ENCODE measurements around the gene CTNNA1. TPM values are rescaled to one million over a fixed set of nuclear protein-coding genes. Genes with fewer than 3 reads are reported as not detected.

The CTNNA1 gene
- total and polyA plus RNA-seq, 2 experiments from 2014 or later = 194 to 393 TPM

- H3K4me2 ChIP-seq (ENCODE audit: unreplicated experiment) = peak overlapping the region; percentile 33
- H3K9me3 ChIP-seq (ENCODE audit: low read depth) = no peaks in the 10 kb centered on the region
- peaks cover 34% of the 10 kb centered on the region for H3K4me1 ChIP-seq (ENCODE audit: insufficient read depth)
- H3K79me2 ChIP-seq (ENCODE audit: insufficient read depth) = peaks cover 100% of the 10 kb centered on the region
- no peak for TF ChIP-seq EZH2 (IDR thresholded peaks at IDR 0.05; ENCODE audit: insufficient read depth, poor library complexity, severe bottlenecking)
- TF ChIP-seq EZH2phosphoT487 (IDR thresholded peaks at IDR 0.05; ENCODE audit: insufficient read depth, low read depth) = no peak
- WGBS, 2 experiments (ENCODE audit: low coverage in 1 of 2, low lambda C conversion rate in 2 of 2, missing lambda C conversion rate in 2 of 2) = 21% methylated on average over 1 of the region's 1 CpG
- no peak overlapping the region for H3K4me3 ChIP-seq
- in situ Hi-C loops (cut with MboI) = no loop called here
- H3K9ac ChIP-seq = no peak overlapping the region
- peaks cover 22% of the 10 kb centered on the region; the same call in 1 of the 2 replicates for H3F3A ChIP-seq (ENCODE audit: insufficient read depth)
- H2AFZ ChIP-seq = no peak overlapping the region
- 0 out of 2 replicates have a peak overlapping the region, but pooled peaks have one; percentile 6 for H3K27ac ChIP-seq
- peaks cover 21% of the 10 kb centered on the region; the same call in 1 of the 2 replicates for H4K20me1 ChIP-seq (ENCODE audit: insufficient read depth)
- no peaks in the 10 kb centered on the region for H3K27me3 ChIP-seq (replicated peaks; ENCODE audit: insufficient read depth)
- peak; percentile 20 for DNase-seq
- no peaks in the 10 kb centered on the region for H3K9me2 ChIP-seq (ENCODE audit: insufficient read depth)
- H3K36me3 ChIP-seq (ENCODE audit: low read depth) = peaks cover 15% of the 10 kb centered on the region; the same call in 1 of the 2 replicates
Measured at GRCh38 chr5:138762110-138762509, 8.9 kb downstream of the CTNNA1 start.

GRCh38 chr5:138763037-138763778 lies 10.0 kb downstream of the CTNNA1 start:
- WGBS, 2 experiments (ENCODE audit: low coverage in 1 of 2, low lambda C conversion rate in 2 of 2, missing lambda C conversion rate in 2 of 2) = 95 to 97% methylated on average over 3 of the region's 3 CpGs
- Histone ChIP-seq H4K20me1 (ENCODE audit: insufficient read depth) (peaks cover 32% of the 10 kb centered on the region), H3K27me3 (replicated peaks; ENCODE audit: insufficient read depth) (no peaks in the 10 kb centered on the region), H3F3A (ENCODE audit: insufficient read depth) (peaks cover 22% of the 10 kb centered on the region; the same call in 1 of the 2 replicates), H3K4me1 (ENCODE audit: insufficient read depth) (peaks cover 31% of the 10 kb centered on the region), H3K4me2 (ENCODE audit: unreplicated experiment) (peak overlapping the region; percentile 1), H3K9me2 (ENCODE audit: insufficient read depth) (no peaks in the 10 kb centered on the region), H3K36me3 (ENCODE audit: low read depth) (peaks cover 14% of the 10 kb centered on the region; the same call in 1 of the 2 replicates), H2AFZ (no peak overlapping the region), H3K79me2 (ENCODE audit: insufficient read depth) (peaks cover 100% of the 10 kb centered on the region), H3K4me3 (0 out of 2 replicates have a peak overlapping the region, but pooled peaks have one; percentile 1), H3K27ac (no peak overlapping the region), H3K9ac (no peak overlapping the region), H3K9me3 (ENCODE audit: low read depth) (no peaks in the 10 kb centered on the region)
- DNase-seq = no peak
- in situ Hi-C loops (cut with MboI) = no loop called here
- no peak for TF ChIP-seq EZH2phosphoT487 (IDR thresholded peaks at IDR 0.05; ENCODE audit: insufficient read depth, low read depth)
- no peak for TF ChIP-seq EZH2 (IDR thresholded peaks at IDR 0.05; ENCODE audit: insufficient read depth, poor library complexity, severe bottlenecking)

GRCh38 chr5:138770291-138770690 lies 17.1 kb downstream of the CTNNA1 start:
- H3K27me3 ChIP-seq (replicated peaks; ENCODE audit: insufficient read depth) = no peaks in the 10 kb centered on the region
- no peaks in the 10 kb centered on the region for H3F3A ChIP-seq (ENCODE audit: insufficient read depth)
- H3K9me2 ChIP-seq (ENCODE audit: insufficient read depth) = no peaks in the 10 kb centered on the region
- H3K79me2 ChIP-seq (ENCODE audit: insufficient read depth) = peaks cover 100% of the 10 kb centered on the region
- in situ Hi-C loops (cut with MboI) = no loop called here
- H3K4me1 ChIP-seq (ENCODE audit: insufficient read depth) = no peaks in the 10 kb centered on the region
- no peak overlapping the region for H3K9ac ChIP-seq
- TF ChIP-seq EZH2phosphoT487 (IDR thresholded peaks at IDR 0.05; ENCODE audit: insufficient read depth, low read depth) (no peak), EZH2 (IDR thresholded peaks at IDR 0.05; ENCODE audit: insufficient read depth, poor library complexity, severe bottlenecking) (no peak)
- H3K27ac ChIP-seq = no peak overlapping the region
- WGBS, 2 experiments (ENCODE audit: low coverage in 1 of 2, low lambda C conversion rate in 2 of 2, missing lambda C conversion rate in 2 of 2) = 87 to 88% methylated on average over 6 of the region's 6 CpGs
- H3K4me3 ChIP-seq = no peak overlapping the region
- no peaks in the 10 kb centered on the region for H3K36me3 ChIP-seq (ENCODE audit: low read depth)
- no peak for DNase-seq
- no peak overlapping the region for H2AFZ ChIP-seq
- H3K4me2 ChIP-seq (ENCODE audit: unreplicated experiment) = no peak overlapping the region
- peaks cover 31% of the 10 kb centered on the region for H4K20me1 ChIP-seq (ENCODE audit: insufficient read depth)
- no peaks in the 10 kb centered on the region for H3K9me3 ChIP-seq (ENCODE audit: low read depth)

- 17 to 22% methylated on average over 1 of the region's 1 CpG for WGBS, 2 experiments (ENCODE audit: low coverage in 1 of 2, low lambda C conversion rate in 2 of 2, missing lambda C conversion rate in 2 of 2)
- Histone ChIP-seq H3K9ac (no peak overlapping the region), H3K4me1 (ENCODE audit: insufficient read depth) (no peaks in the 10 kb centered on the region), H3K9me2 (ENCODE audit: insufficient read depth) (no peaks in the 10 kb centered on the region), H3K27me3 (replicated peaks; ENCODE audit: insufficient read depth) (no peaks in the 10 kb centered on the region), H2AFZ (no peak overlapping the region), H3K36me3 (ENCODE audit: low read depth) (no peaks in the 10 kb centered on the region), H3K4me2 (ENCODE audit: unreplicated experiment) (no peak overlapping the region), H3F3A (ENCODE audit: insufficient read depth) (no peaks in the 10 kb centered on the region), H4K20me1 (ENCODE audit: insufficient read depth) (peaks cover 31% of the 10 kb centered on the region), H3K4me3 (no peak overlapping the region), H3K9me3 (ENCODE audit: low read depth) (no peaks in the 10 kb centered on the region), H3K27ac (no peak overlapping the region), H3K79me2 (ENCODE audit: insufficient read depth) (peaks cover 100% of the 10 kb centered on the region)
- in situ Hi-C loops (cut with MboI) = no loop called here
- TF ChIP-seq EZH2phosphoT487 (IDR thresholded peaks at IDR 0.05; ENCODE audit: insufficient read depth, low read depth) = no peak
- no peak for TF ChIP-seq EZH2 (IDR thresholded peaks at IDR 0.05; ENCODE audit: insufficient read depth, poor library complexity, severe bottlenecking)
- no peak for DNase-seq
Measured at GRCh38 chr5:138770977-138771376, 17.8 kb downstream of the CTNNA1 start.
